T-helper 17 cell (primary cell): ENCODE results near the gene SPOP. TPM values are rescaled to one million over a fixed set of nuclear protein-coding genes. Genes with fewer than 3 reads are reported as not detected.

Experiments
- ATAC-seq: fragments of 150-1000 bp; cut with Tn5 transposase; 2 replicates; pipeline ENCODE4 v1.10.0; 2021; ENCODE audit warnings: mild to moderate bottlenecking, moderate library complexity
- DNase-seq, 3 donors: peaks; one replicate each; pipeline versions ENCODE4 v3.0.0 to v3.0.0-alpha.2; 2020 to 2021
- H3K9me3 ChIP-seq: one replicate; pipeline ENCODE4 v1.7.0; 2013; ENCODE audit warnings: low read length, mild to moderate bottlenecking; ENCODE audit not compliant: control insufficient read depth, poor library complexity, severe bottlenecking
- H3K27ac Mint-ChIP-seq: one replicate; pipeline ENCODE4 v1.8.0; 2022; ENCODE audit warnings: mild to moderate bottlenecking, moderate library complexity, mixed read lengths
- H3K27me3 Mint-ChIP-seq: one replicate; pipeline ENCODE4 v1.8.0; 2022; ENCODE audit warnings: mixed read lengths
- H3K36me3 Mint-ChIP-seq: one replicate; pipeline ENCODE4 v1.8.0; 2022; ENCODE audit warnings: low read depth, mixed read lengths
- H3K4me1 Mint-ChIP-seq: one replicate; pipeline ENCODE4 v1.8.0; 2022; ENCODE audit warnings: mild to moderate bottlenecking, mixed read lengths
- H3K4me3 Mint-ChIP-seq: one replicate; pipeline ENCODE4 v1.8.0; 2022; ENCODE audit warnings: mild to moderate bottlenecking, moderate library complexity, mixed read lengths
- total RNA-seq, 4 donors: library from RNA in 2 of 4; stranded (reverse) in 2 of 4; gene quantifications; one replicate each; pipeline ENCODE4 v1.2.3 and lab custom pipeline; 2022 to 2026

Gene SPOP
- total RNA-seq, 2 donors from 2014 or later: 46.8 to 52.7 TPM

DNA sequence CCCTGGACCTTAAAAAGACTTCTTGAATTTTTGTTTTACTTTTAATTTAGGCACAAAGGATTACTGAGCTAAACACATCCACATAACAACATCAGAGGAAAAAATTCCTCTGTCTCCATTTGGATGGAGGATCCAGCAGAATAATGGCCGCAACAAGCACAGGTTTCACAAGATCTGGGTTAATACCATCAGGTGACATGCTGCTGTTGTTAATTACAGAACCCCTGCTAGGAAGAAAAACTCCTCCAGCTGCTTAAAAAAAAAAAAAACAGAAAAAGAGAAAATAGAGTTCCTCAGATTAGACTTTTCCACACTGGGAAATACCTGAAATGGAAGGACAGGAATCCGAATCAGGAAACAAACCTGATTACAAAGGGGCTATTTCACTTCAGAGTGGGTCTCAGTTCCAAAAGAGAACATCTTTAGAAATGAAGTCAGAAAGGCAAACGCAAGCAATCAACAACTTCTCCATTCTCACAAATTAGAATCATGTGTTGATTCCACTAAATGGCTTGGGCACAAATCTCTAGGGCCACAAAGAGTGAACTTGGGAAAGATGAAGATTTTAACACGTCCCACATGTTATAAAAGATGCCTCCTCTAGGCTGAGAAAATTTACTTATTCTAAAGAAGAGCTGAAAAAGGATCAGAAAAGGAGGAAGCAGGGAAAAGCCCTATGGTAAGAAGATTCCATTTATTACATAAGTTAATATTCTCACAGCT, 44.0 kb downstream of the SPOP start:
- no peak for DNase-seq
- H3K9me3 ChIP-seq: no peaks in the 10 kb centered on the region
- H3K36me3 Mint-ChIP-seq: no peaks in the 10 kb centered on the region
- peaks cover 23% of the 10 kb centered on the region for H3K4me1 Mint-ChIP-seq
- no peaks in the 10 kb centered on the region for H3K27me3 Mint-ChIP-seq
- ATAC-seq: no peak
- H3K4me3 Mint-ChIP-seq: no peak overlapping the region
- H3K27ac Mint-ChIP-seq: no peak overlapping the region

DNA sequence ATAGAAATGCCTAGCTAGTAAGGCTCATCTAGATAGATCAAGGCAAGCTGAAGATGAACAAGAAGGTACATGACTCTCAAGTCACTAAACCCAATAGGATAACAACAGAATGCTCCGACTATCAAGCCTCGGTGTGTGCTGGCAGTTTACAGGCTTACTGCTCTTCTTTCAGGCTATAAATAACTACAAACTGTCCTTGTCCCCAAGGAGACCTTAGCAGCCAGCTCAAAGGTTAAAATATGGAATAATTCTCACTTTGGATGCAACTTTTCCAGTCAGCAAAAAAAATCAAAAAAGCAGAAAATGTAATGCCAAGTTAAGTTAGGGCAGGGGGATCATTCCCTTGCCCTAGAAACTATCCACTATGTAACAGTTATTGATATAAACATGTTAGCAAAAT, 44.6 kb downstream of the SPOP start:
- ATAC-seq: no peak
- DNase-seq: no peak
- Mint-ChIP-seq H3K27me3 (no peaks in the 10 kb centered on the region), H3K4me3 (no peak overlapping the region), H3K4me1 (peaks cover 26% of the 10 kb centered on the region), H3K27ac (no peak overlapping the region), H3K36me3 (no peaks in the 10 kb centered on the region)
- no peaks in the 10 kb centered on the region for H3K9me3 ChIP-seq

DNA sequence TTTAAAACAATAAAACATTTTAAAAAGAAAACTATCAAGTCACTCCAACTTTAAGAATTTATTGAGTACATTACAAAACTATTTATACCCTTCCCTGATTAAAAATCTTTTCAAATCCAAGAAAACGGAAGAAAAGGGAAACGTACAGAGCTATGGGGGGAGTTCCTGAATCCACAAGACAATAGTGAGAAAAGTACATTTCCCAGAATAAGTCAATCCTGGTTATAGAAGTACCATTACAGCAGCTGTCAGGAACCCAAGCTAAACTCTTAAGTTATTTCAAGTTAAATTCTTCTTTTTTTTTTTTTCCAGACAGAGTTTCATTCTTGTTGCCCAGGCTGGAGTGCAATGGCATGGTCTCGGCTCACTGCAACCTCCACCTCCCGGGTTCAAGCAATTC, 45.7 kb downstream of the SPOP start:
- H3K4me3 Mint-ChIP-seq: no peak overlapping the region
- peaks cover 27% of the 10 kb centered on the region for H3K4me1 Mint-ChIP-seq
- peak overlapping the region; percentile 82 for H3K27ac Mint-ChIP-seq
- no peaks in the 10 kb centered on the region for H3K36me3 Mint-ChIP-seq
- no peak for DNase-seq
- H3K9me3 ChIP-seq: no peaks in the 10 kb centered on the region
- no peak for ATAC-seq
- no peaks in the 10 kb centered on the region for H3K27me3 Mint-ChIP-seq

DNA sequence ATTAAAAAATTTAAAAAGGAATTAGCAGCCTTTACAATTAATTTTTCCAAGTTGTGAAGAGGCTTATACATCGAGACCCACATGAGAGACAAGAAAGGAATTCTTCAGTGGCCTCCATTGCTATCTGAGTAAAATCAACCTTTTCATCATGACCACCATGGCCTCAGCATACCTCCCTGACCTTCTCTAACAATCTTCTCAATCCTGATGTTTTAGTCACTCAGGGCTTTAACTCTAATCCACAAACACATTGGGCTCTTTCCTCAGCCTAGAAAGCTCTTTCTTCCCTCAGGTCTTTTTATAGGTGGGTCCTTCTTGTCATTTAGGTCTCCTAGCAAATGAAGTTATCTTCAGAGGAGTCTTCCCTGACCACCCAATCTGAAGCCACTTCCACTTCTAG, 46.4 kb downstream of the SPOP start:
- H3K36me3 Mint-ChIP-seq: no peaks in the 10 kb centered on the region
- H3K27me3 Mint-ChIP-seq: no peaks in the 10 kb centered on the region
- H3K27ac Mint-ChIP-seq: peak overlapping the region; percentile 82
- no peaks in the 10 kb centered on the region for H3K9me3 ChIP-seq
- ATAC-seq (no peak), DNase-seq (no peak)
- H3K4me3 Mint-ChIP-seq: peak overlapping the region; percentile 54
- peaks cover 27% of the 10 kb centered on the region for H3K4me1 Mint-ChIP-seq

DNA sequence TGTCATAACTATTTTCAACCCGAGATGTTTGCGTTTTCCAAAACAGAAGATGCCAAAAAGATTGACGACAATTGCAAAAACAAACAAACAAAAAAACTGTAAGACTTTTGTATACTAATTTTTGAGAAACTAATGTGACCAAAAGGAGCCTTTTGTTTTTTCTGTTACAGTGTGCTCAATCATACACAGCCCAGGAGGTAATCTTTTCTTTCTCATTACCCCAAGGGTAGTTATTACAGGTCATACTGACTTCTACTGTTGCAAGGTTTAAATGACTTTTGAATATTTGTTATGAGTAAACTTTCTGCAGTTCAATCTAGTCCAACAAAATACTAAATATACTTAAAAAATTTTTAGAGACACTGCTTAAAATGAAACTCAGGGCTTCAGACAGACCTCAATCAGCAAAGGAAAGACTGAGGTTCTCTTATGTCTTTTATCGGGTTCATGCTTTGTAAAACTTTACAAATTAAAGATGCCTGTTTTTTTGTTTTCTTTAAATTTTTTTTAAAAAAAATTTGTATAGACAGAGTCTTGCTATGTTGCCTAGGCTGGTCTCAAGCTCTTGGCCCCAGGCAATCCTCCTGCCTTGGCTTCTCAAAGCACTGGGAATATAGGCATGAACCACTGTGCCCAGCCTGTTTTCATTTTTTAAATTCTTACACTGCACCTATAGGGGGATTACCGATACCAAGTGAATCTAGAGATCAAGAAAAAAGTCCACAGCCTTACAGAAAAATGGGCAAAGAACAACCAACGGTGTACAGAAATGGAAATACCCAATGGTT, 47.6 kb downstream of the SPOP start:
- no peaks in the 10 kb centered on the region for H3K9me3 ChIP-seq
- Mint-ChIP-seq H3K36me3 (no peaks in the 10 kb centered on the region), H3K4me1 (peaks cover 29% of the 10 kb centered on the region), H3K27me3 (no peaks in the 10 kb centered on the region), H3K4me3 (no peak overlapping the region), H3K27ac (peak overlapping the region; percentile 59)
- DNase-seq: no peak
- no peak for ATAC-seq

DNA sequence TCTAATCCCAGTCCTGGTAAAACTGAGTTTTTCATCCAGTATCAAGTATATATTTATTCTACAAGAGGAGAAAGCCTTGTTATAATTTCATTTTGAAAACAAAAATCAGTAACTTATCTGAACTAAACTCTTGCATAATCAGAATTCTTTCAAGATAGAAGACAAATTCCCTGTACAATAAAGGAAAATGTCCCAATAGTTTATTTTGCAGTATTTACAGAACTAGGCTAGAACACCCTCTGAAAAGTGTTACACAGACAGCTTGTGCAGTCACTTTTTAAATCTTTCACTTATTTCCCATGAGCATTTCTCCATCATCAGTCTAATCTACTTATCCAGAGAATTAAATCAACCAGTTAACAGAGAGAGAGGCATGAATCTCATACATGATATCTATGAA, 48.5 kb downstream of the SPOP start:
- no peak for DNase-seq
- no peak overlapping the region for H3K4me3 Mint-ChIP-seq
- H3K4me1 Mint-ChIP-seq: peaks cover 25% of the 10 kb centered on the region
- ATAC-seq: no peak
- H3K36me3 Mint-ChIP-seq: no peaks in the 10 kb centered on the region
- no peaks in the 10 kb centered on the region for H3K9me3 ChIP-seq
- no peaks in the 10 kb centered on the region for H3K27me3 Mint-ChIP-seq
- H3K27ac Mint-ChIP-seq: peak overlapping the region; percentile 59

DNA sequence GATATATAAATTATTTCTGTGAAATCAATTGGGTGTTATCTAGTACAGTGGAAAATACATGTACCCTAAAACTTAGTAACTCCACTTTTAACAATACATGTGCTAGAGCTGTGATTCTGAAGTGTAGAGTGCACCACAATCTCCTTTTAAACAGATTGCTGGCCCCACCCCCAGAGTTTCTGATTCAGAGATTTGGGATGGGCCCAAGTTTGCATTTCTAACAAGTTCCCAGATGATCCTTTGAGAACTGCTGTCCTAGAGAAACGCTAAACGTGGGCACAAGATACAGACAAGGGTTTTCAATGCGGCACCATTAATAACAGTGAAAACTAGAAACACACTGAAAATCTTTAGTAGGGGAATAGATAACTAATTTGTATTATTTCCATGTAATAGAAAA, 53.0 kb downstream of the SPOP start:
- no peaks in the 10 kb centered on the region for H3K27me3 Mint-ChIP-seq
- peaks cover 22% of the 10 kb centered on the region for H3K4me1 Mint-ChIP-seq
- H3K9me3 ChIP-seq: no peaks in the 10 kb centered on the region
- no peak overlapping the region for H3K4me3 Mint-ChIP-seq
- H3K36me3 Mint-ChIP-seq: peaks cover 5% of the 10 kb centered on the region
- DNase-seq (no peak), ATAC-seq (no peak)
- H3K27ac Mint-ChIP-seq: no peak overlapping the region

DNA sequence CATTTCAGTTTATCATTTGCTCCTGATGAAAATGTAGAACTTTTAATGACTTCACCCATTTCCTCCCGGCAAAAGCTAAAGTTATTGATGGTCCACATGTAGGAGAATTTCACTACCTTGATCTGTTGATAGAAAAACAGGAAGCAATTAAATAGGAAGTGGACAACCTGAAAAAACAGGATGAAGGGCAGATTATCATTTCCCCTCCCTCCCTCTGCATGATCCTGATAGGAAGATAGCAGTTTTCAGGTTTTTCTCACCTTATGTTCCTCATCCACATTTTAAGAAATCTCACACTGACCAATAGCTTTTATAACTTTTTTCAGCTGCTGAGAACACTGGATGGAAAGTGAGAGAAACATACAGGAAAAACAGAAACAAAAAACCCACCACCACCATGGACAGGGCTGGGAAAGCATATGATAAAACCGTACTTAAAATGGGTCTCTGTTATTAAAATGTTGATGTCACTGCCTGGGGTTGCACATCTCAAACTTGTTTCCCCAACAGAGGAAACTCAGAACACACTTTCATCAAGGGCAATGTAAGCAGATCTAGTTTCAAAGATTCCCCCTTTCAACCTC, 55.9 kb downstream of the SPOP start:
- H3K9me3 ChIP-seq: no peaks in the 10 kb centered on the region
- no peak for DNase-seq
- peaks cover 5% of the 10 kb centered on the region for H3K36me3 Mint-ChIP-seq
- no peak overlapping the region for H3K27ac Mint-ChIP-seq
- peaks cover 21% of the 10 kb centered on the region for H3K4me1 Mint-ChIP-seq
- no peak for ATAC-seq
- no peaks in the 10 kb centered on the region for H3K27me3 Mint-ChIP-seq
- H3K4me3 Mint-ChIP-seq: no peak overlapping the region

DNA sequence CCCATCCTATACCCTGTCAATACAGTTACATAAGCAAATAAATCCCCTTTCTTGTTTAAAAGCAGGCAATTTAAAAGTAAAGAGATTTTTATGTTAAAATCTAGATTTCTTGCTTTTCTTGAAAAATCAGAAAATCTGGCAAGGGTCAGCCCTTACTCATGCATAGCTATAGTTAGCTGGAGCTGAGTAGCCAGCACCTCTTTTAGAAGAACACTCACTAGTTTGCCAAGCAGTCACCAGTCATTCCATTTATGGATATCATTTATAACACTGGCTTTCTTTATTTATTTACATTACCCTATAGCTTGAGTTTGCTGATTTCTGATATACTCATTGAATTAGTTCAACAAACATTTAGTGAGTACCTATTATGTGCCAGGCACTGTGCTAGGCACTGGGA, 56.5 kb downstream of the SPOP start:
- Mint-ChIP-seq H3K4me1 (peaks cover 23% of the 10 kb centered on the region), H3K27me3 (no peaks in the 10 kb centered on the region), H3K4me3 (no peak overlapping the region), H3K27ac (no peak overlapping the region), H3K36me3 (peaks cover 7% of the 10 kb centered on the region)
- DNase-seq: no peak
- no peak for ATAC-seq
- H3K9me3 ChIP-seq: no peaks in the 10 kb centered on the region

DNA sequence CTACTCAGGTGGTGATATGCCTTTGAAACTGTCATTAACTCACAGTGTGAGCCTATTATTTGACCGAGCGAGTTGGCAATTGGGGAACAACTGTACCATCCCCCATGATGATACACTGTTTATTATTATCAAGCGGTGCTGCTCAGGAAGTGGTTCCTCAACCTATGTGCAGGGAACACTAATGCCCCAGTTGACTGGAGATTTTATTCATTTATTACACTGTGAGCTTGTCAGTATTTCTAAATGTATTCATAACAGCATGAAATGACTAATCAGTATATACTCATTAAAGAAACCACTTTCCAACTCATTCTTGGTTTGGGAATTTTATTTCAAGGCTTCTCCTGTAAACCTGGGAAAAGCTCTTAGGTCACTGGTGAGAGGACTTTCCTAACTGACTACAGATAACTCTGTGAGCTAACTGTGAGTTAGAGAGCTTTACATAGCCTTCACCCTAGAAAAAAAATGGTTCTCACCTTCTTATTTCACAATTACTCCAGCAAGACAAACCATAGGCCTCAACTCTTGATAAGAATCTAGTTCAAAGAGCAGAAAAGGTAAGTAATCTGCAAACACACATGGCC, 59.8 kb downstream of the SPOP start:
- ATAC-seq (no peak), DNase-seq (no peak)
- Mint-ChIP-seq H3K27ac (no peak overlapping the region), H3K27me3 (no peaks in the 10 kb centered on the region), H3K36me3 (peaks cover 2% of the 10 kb centered on the region), H3K4me1 (peaks cover 18% of the 10 kb centered on the region), H3K4me3 (no peak overlapping the region)
- H3K9me3 ChIP-seq: no peaks in the 10 kb centered on the region

DNA sequence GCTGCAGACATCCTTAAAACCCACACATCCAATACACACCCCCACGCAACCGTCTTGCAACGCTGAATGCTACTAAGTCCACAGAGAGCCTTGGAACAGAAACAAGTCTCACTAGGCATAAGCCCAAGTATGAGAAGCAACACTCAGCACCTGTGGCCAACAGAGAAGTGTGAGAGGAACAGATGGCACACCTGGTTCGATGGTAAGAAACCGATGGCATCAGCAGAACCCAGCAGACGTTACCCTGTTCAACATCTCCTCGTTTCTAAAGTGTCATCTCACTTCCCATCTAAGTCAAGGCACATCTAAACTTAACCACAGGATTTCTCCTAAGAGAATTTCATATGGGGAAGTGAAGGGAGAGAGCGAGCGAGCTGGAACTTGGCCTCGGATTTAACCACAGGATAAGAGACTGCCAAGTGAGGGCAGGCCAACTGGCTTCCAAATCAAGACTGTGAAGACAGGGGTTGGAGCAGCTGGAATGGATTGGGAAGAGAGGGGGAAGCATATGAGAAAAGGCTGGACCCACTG, 61.2 kb downstream of the SPOP start:
- ATAC-seq: no peak
- no peak for DNase-seq
- no peaks in the 10 kb centered on the region for H3K27me3 Mint-ChIP-seq
- peaks cover 2% of the 10 kb centered on the region for H3K36me3 Mint-ChIP-seq
- H3K27ac Mint-ChIP-seq: no peak overlapping the region
- no peaks in the 10 kb centered on the region for H3K9me3 ChIP-seq
- peaks cover 16% of the 10 kb centered on the region for H3K4me1 Mint-ChIP-seq
- H3K4me3 Mint-ChIP-seq: no peak overlapping the region

DNA sequence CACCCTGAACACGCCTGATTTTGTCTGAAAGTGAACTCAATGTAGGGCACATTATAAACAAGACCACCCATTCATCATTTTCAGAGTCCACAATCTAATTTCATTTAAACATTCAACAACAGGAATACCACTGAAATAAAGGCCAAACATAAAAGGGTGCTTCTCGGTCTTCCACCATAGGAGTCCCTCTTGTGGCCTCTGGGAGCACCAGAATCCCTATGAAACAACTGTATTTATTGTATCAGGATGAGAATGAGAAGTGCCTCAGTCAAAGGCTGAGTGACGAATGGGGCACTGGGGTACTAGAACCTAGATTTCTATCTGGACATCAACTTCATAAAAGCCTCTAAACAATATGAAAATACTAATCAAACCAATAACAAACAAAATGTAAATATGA, 61.8 kb downstream of the SPOP start:
- Mint-ChIP-seq H3K27ac (no peak overlapping the region), H3K27me3 (no peaks in the 10 kb centered on the region), H3K36me3 (peaks cover 2% of the 10 kb centered on the region), H3K4me3 (no peak overlapping the region), H3K4me1 (peaks cover 15% of the 10 kb centered on the region)
- no peak for DNase-seq
- no peaks in the 10 kb centered on the region for H3K9me3 ChIP-seq
- no peak for ATAC-seq

DNA sequence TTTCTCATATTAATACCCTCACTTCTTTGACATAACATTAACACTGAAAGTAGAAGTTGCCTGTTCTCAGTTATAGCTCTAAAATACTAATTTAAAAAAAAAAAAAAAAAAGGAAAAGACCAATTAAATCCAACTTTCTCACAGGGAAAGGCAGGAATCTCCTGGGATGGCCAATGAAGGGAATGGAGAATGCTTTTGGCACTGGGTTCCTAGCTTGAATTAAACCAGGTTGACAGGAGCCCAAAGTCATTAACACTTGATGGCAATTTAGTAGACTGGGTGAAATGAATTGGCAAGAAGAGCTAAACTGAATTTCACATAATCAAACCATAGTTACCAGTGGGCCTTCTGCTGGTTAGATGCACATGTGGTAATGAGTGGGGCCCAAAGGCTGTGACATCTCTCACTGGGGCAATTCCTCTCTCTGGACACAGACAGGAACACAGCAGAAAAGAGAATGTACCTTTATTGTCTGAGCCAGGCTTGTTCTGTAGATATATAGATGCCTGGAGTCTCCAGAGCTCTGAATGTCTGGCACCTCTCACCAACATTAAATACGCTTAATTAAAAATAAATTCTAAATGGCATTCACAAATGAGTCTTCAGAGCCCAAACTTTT, 64.6 kb downstream of the SPOP start:
- no peaks in the 10 kb centered on the region for H3K9me3 ChIP-seq
- no peak overlapping the region for H3K4me3 Mint-ChIP-seq
- peaks cover 6% of the 10 kb centered on the region for H3K4me1 Mint-ChIP-seq
- DNase-seq: no peak
- no peaks in the 10 kb centered on the region for H3K27me3 Mint-ChIP-seq
- no peak overlapping the region for H3K27ac Mint-ChIP-seq
- H3K36me3 Mint-ChIP-seq: peaks cover 9% of the 10 kb centered on the region
- no peak for ATAC-seq
